Neural cell (in vitro differentiated cells): Measurements from ENCODE around the gene TSEN2.

Experiments used
- CTCF ChIP-seq: fragments of 450-650 bp; IDR thresholded peaks from 2 replicates; pipeline ENCODE4 v1.5.1; 2014; ENCODE audit warnings: antibody characterized with exemption, mild to moderate bottlenecking, moderate library complexity; ENCODE audit not compliant: poor library complexity, severe bottlenecking
- EZH2 ChIP-seq: fragments of 200-600, 300-800 bp; shearing (Covaris generic), sonication (generic); IDR thresholded peaks from 2 replicates; pipeline ENCODE4 v1.6.1; 2014; ENCODE audit warnings: antibody characterized with exemption, low read length, borderline replicate concordance, mild to moderate bottlenecking; ENCODE audit not compliant: insufficient read depth, poor library complexity, severe bottlenecking
- POLR2AphosphoS5 ChIP-seq: IDR thresholded peaks from 2 replicates; pipeline ENCODE4 v1.6.1; 2012
- RAD21 ChIP-seq: fragments of 450-650 bp; conservative IDR thresholded peaks from 2 replicates; pipeline ENCODE4 v1.6.1; 2014; ENCODE audit warnings: antibody characterized with exemption, mild to moderate bottlenecking, moderate library complexity
- TAF1 ChIP-seq: IDR thresholded peaks from 2 replicates; pipeline ENCODE4 v1.6.1; 2012; ENCODE audit warnings: low read depth

DNA sequence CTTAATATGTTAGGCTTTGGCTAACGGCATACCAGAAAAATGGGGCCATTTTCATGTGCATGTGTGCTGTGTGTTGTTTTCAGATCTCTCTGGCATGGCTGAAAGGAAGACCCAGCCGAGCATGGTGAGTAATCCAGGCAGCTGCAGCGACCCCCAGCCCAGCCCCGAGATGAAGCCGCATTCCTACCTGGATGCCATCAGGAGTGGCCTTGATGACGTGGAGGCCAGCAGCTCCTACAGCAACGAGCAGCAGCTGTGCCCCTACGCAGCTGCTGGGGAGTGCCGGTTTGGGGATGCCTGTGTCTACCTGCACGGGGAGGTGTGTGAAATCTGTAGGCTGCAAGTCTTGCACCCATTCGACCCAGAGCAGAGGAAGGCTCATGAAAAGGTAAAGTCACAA lies 87.7 kb downstream of the TSEN2 start:
- TF ChIP-seq RAD21 (no peak), POLR2AphosphoS5 (no peak), TAF1 (no peak), CTCF (no peak), EZH2 (no peak)
